Stimulated activated CD8-positive, alpha-beta memory T cell treated with anti-CD3 and anti-CD28 coated beads, Interleukin-12 subunit alpha, Interleukin-12 subunit beta, amount 100 ng/mL, for 24 hours (primary cell): Measurements from ENCODE around the gene ST8SIA1.

Experiments used
- DNase-seq: peaks from one replicate; pipeline ENCODE4 v3.0.0-alpha.2; 2020; ENCODE audit errors: extremely low read depth

ST8SIA1 gene

GRCh38 chr12:22242726-22243125 lies 91.8 kb downstream of the ST8SIA1 start:
- no peak for DNase-seq

GRCh38 chr12:22238211-22238610 lies 96.3 kb downstream of the ST8SIA1 start:
- no peak for DNase-seq

GRCh38 chr12:22234561-22234960 lies 99.9 kb downstream of the ST8SIA1 start:
- DNase-seq: no peak

- no peak for DNase-seq
Observed at GRCh38 chr12:22231836-22232235, 102.7 kb downstream of the ST8SIA1 start.

GRCh38 chr12:22231078-22231477 lies 103.4 kb downstream of the ST8SIA1 start:
- no peak for DNase-seq

GRCh38 chr12:22230280-22230794 lies 104.2 kb downstream of the ST8SIA1 start:
- no peak for DNase-seq

- DNase-seq: no peak
Observed at GRCh38 chr12:22229652-22230279, 104.7 kb downstream of the ST8SIA1 start.

GRCh38 chr12:22228022-22228875 lies 106.3 kb downstream of the ST8SIA1 start:
- DNase-seq: no peak

GRCh38 chr12:22223356-22223755 lies 111.2 kb downstream of the ST8SIA1 start:
- no peak for DNase-seq

GRCh38 chr12:22217556-22217955 lies 117.0 kb downstream of the ST8SIA1 start:
- no peak for DNase-seq

GRCh38 chr12:22215467-22216253 lies 118.8 kb downstream of the ST8SIA1 start:
- DNase-seq: no peak

GRCh38 chr12:22211128-22211527 lies 123.4 kb downstream of the ST8SIA1 start:
- no peak for DNase-seq

GRCh38 chr12:22209422-22209821 lies 125.1 kb downstream of the ST8SIA1 start:
- no peak for DNase-seq

GRCh38 chr12:22206111-22206728 lies 128.3 kb downstream of the ST8SIA1 start:
- no peak for DNase-seq

- no peak for DNase-seq
Observed at GRCh38 chr12:22204391-22204790, 130.1 kb downstream of the ST8SIA1 start.

GRCh38 chr12:22202847-22203246 lies 131.7 kb downstream of the ST8SIA1 start:
- no peak for DNase-seq

- DNase-seq: no peak
Observed at GRCh38 chr12:22201101-22201500, 133.4 kb downstream of the ST8SIA1 start.

GRCh38 chr12:22196236-22196635 lies 138.3 kb downstream of the ST8SIA1 start:
- DNase-seq: no peak

- DNase-seq: no peak
Observed at GRCh38 chr12:22190969-22191368, 143.5 kb downstream of the ST8SIA1 start.

- no peak for DNase-seq
Observed at GRCh38 chr12:22188431-22188830, 146.1 kb downstream of the ST8SIA1 start.

- DNase-seq: no peak
Observed at GRCh38 chr12:22180705-22181104, 153.8 kb downstream of the ST8SIA1 start.

- no peak for DNase-seq
Observed at GRCh38 chr12:22173177-22173576, 161.3 kb downstream of the ST8SIA1 start.
